H9 (cell line): ENCODE data around the gene CEP55. TPM values are rescaled to one million over a fixed set of nuclear protein-coding genes. Genes with fewer than 3 reads are reported as not detected.

Experiments
- DNase-seq: peaks from one replicate; pipeline ENCODE4 v3.0.0-alpha.2; 2017
- H2AFZ ChIP-seq: one replicate; pipeline ENCODE4 v1.6.1; 2013; ENCODE audit warnings: mild to moderate bottlenecking, low read length, control low read depth, moderate library complexity
- H2AK5ac ChIP-seq: 2 replicates; pipeline ENCODE4 v1.6.1; 2013; ENCODE audit warnings: low read length, control low read depth, mixed read lengths; ENCODE audit not compliant: insufficient read length
- H2BK120ac ChIP-seq: one replicate; pipeline ENCODE4 v1.6.1; 2013; ENCODE audit warnings: low read depth, mild to moderate bottlenecking, low read length, control low read depth, inconsistent platforms; ENCODE audit not compliant: poor library complexity, severe bottlenecking
- H2BK12ac ChIP-seq: 2 replicates; pipeline ENCODE4 v1.6.1; 2013; ENCODE audit warnings: low read length, control low read depth, mixed read lengths, low read depth; ENCODE audit not compliant: insufficient read length
- H2BK15ac ChIP-seq: 2 replicates; pipeline ENCODE4 v1.6.1; 2013; ENCODE audit warnings: low read depth, low read length, control low read depth
- H2BK20ac ChIP-seq: one replicate; pipeline ENCODE4 v1.6.1; 2013; ENCODE audit warnings: low read depth, mild to moderate bottlenecking, low read length, control low read depth, inconsistent platforms; ENCODE audit not compliant: poor library complexity, severe bottlenecking
- H2BK5ac ChIP-seq: 2 replicates; pipeline ENCODE4 v1.6.1; 2013; ENCODE audit warnings: low read length, control low read depth, mixed read lengths; ENCODE audit not compliant: insufficient read length
- H3K14ac ChIP-seq: 2 replicates; pipeline ENCODE4 v1.6.1; 2013; ENCODE audit warnings: low read length, control low read depth; ENCODE audit not compliant: insufficient read depth
- H3K18ac ChIP-seq: 2 replicates; pipeline ENCODE4 v1.6.1; 2013; ENCODE audit warnings: low read depth, mild to moderate bottlenecking, mixed read lengths, low read length, control low read depth; ENCODE audit not compliant: insufficient read length
- H3K23ac ChIP-seq: 2 replicates; pipeline ENCODE4 v1.6.1; 2013; ENCODE audit warnings: low read length, control low read depth, mixed read lengths, low read depth; ENCODE audit not compliant: insufficient read length
- H3K23me2 ChIP-seq: 2 replicates; pipeline ENCODE4 v1.6.1; 2013; ENCODE audit warnings: low read depth, mild to moderate bottlenecking, mixed read lengths, low read length, control low read depth; ENCODE audit not compliant: insufficient read length, poor library complexity, severe bottlenecking
- H3K27ac ChIP-seq: 2 replicates; pipeline ENCODE4 v1.5.1; 2013; ENCODE audit warnings: low read length, control low read depth, mixed read lengths, low read depth; ENCODE audit not compliant: insufficient read length
- H3K27me3 ChIP-seq: 2 replicates; pipeline ENCODE4 v1.6.1; 2013; ENCODE audit warnings: low read length, control low read depth, inconsistent platforms; ENCODE audit not compliant: insufficient read depth
- H3K4ac ChIP-seq: 2 replicates; pipeline ENCODE4 v1.6.1; 2013; ENCODE audit warnings: low read depth, mild to moderate bottlenecking, control low read depth, inconsistent platforms, low read length, moderate library complexity
- H3K4me1 ChIP-seq: 2 replicates; pipeline ENCODE4 v1.6.1; 2013; ENCODE audit warnings: low read length, control low read depth, inconsistent platforms; ENCODE audit not compliant: insufficient read depth
- H3K4me2 ChIP-seq: 2 replicates; pipeline ENCODE4 v1.6.1; 2013; ENCODE audit warnings: low read length, control low read depth, mixed read lengths; ENCODE audit not compliant: insufficient read length, insufficient read depth
- H3K56ac ChIP-seq: 2 replicates; pipeline ENCODE4 v1.6.1; 2013; ENCODE audit warnings: low read depth, mild to moderate bottlenecking, mixed read lengths, low read length, control low read depth; ENCODE audit not compliant: insufficient read length
- H3K79me1 ChIP-seq: 2 replicates; pipeline ENCODE4 v1.6.1; 2013; ENCODE audit warnings: low read depth, mild to moderate bottlenecking, moderate library complexity, low read length, control low read depth, inconsistent platforms; ENCODE audit not compliant: insufficient read depth, poor library complexity, severe bottlenecking
- H3K79me2 ChIP-seq: 2 replicates; pipeline ENCODE4 v1.6.1; 2013; ENCODE audit warnings: low read length, control low read depth, inconsistent platforms; ENCODE audit not compliant: insufficient read depth
- H3K9ac ChIP-seq: 2 replicates; pipeline ENCODE4 v1.6.1; 2013; ENCODE audit warnings: low read length, control low read depth, mixed read lengths; ENCODE audit not compliant: insufficient read length; ENCODE audit errors: extremely low read depth
- H3K9me3 ChIP-seq: one replicate; pipeline ENCODE4 v1.6.1; 2013; ENCODE audit warnings: low read depth, low read length, inconsistent platforms; ENCODE audit not compliant: control insufficient read depth
- H3T11ph ChIP-seq: one replicate; pipeline ENCODE4 v1.6.1; 2013; ENCODE audit warnings: mild to moderate bottlenecking, low read length, control low read depth, inconsistent platforms
- H4K20me1 ChIP-seq: one replicate; pipeline ENCODE4 v1.6.1; 2013; ENCODE audit not compliant: control insufficient read depth, insufficient read length, insufficient read depth
- H4K5ac ChIP-seq: 2 replicates; pipeline ENCODE4 v1.6.1; 2013; ENCODE audit warnings: low read depth, mild to moderate bottlenecking, mixed read lengths, low read length, control low read depth; ENCODE audit not compliant: insufficient read length
- H4K8ac ChIP-seq: replicated peaks from 2 replicates; pipeline ENCODE4 v1.6.1; 2013; ENCODE audit warnings: low read length, control low read depth, mixed read lengths, low read depth; ENCODE audit not compliant: insufficient read length
- H4K91ac ChIP-seq: 2 replicates; pipeline ENCODE4 v1.6.1; 2013; ENCODE audit warnings: low read depth, mild to moderate bottlenecking, moderate library complexity, mixed read lengths, low read length, control low read depth; ENCODE audit not compliant: insufficient read length
- H3K27ac Mint-ChIP-seq, 3 experiments: 2 replicates in 2 of 3; 3 replicates in 1 of 3; pipeline ENCODE4 v1.8.0; 2020 to 2021; ENCODE audit warnings: mixed read lengths in 3 of 3, mild to moderate bottlenecking in 1 of 3, moderate library complexity in 1 of 3
- H3K27me3 Mint-ChIP-seq: 2 replicates; pipeline ENCODE4 v1.8.0; 2021; ENCODE audit warnings: low read depth, mild to moderate bottlenecking, moderate library complexity, mixed read lengths
- H3K36me3 Mint-ChIP-seq, 3 experiments: 2 replicates in 2 of 3; 3 replicates in 1 of 3; pipeline ENCODE4 v1.8.0; 2020 to 2021; ENCODE audit warnings: low read depth in 3 of 3, mixed read lengths in 3 of 3; ENCODE audit not compliant: insufficient read depth in 1 of 3
- H3K4me1 Mint-ChIP-seq, 2 experiments: 2 replicates each; pipeline ENCODE4 v1.8.0; 2020; ENCODE audit warnings: mixed read lengths in 2 of 2
- H3K4me3 Mint-ChIP-seq, 2 experiments: 2 replicates in 1 of 2; 3 replicates in 1 of 2; pipeline ENCODE4 v1.8.0; 2020 to 2021; ENCODE audit warnings: mild to moderate bottlenecking in 2 of 2, mixed read lengths in 2 of 2, moderate library complexity in 1 of 2
- H3K9me3 Mint-ChIP-seq, 2 experiments: 2 replicates in 1 of 2; 3 replicates in 1 of 2; pipeline ENCODE4 v1.8.0; 2020; ENCODE audit warnings: mild to moderate bottlenecking in 2 of 2, mixed read lengths in 2 of 2, moderate library complexity in 1 of 2
- whole genome bisulfite sequencing: extraction: QIAGEN DNeasy Blood & Tissue Kit; methylation state at CpG from one replicate; pipeline ENCODE4 v1.1.7; 2013; ENCODE audit warnings: missing lambda C conversion rate, low lambda C conversion rate, mixed read lengths; ENCODE audit not compliant: insufficient read length; ENCODE audit errors: extremely low coverage; 5-methylcytosine and 5-hydroxymethylcytosine counted together
- total RNA-seq: library from RNA; stranded (reverse); gene quantifications from 2 replicates; pipeline ENCODE4 v1.2.1, GENCODE V29; 2021
- TF ChIP-seq, protein P1 (sequence below): fragments of 200-600 bp; sonication (generic); conservative IDR thresholded peaks from 3 replicates; pipeline ENCODE4 v1.8.0; 2021; ENCODE audit warnings: antibody characterized with exemption, mild to moderate bottlenecking

The CEP55 gene
- total RNA-seq, 1 experiment from 2014 or later: 17.8 TPM

- Histone ChIP-seq H3K4ac (no peak overlapping the region), H3K4me1 (peaks cover 2% of the 10 kb centered on the region), H4K20me1 (no peaks in the 10 kb centered on the region), H3K4me2 (no peak overlapping the region), H4K8ac (no peak overlapping the region), H3K9ac (no peak overlapping the region), H3K79me2 (no peaks in the 10 kb centered on the region), H2BK120ac (no peak overlapping the region), H3T11ph (no peak overlapping the region), H3K9me3 (no peaks in the 10 kb centered on the region), H3K14ac (no peak overlapping the region), H3K23me2 (no peaks in the 10 kb centered on the region), H3K56ac (no peak overlapping the region), H2BK5ac (no peak overlapping the region), H4K91ac (no peak overlapping the region), H2BK20ac (no peak overlapping the region), H3K18ac (no peak overlapping the region), H2BK12ac (no peak overlapping the region), H3K79me1 (no peaks in the 10 kb centered on the region), H2AK5ac (no peak overlapping the region), H3K27ac (no peak overlapping the region), H2BK15ac (no peak overlapping the region), H4K5ac (no peak overlapping the region), H3K23ac (no peak overlapping the region), H3K27me3 (no peaks in the 10 kb centered on the region), H2AFZ (no peak overlapping the region)
- no peak overlapping the region for H3K4me3 Mint-ChIP-seq
- H3K36me3 Mint-ChIP-seq: no peaks in the 10 kb centered on the region
- peaks cover 18 to 19% of the 10 kb centered on the region in 2 experiments for H3K4me1 Mint-ChIP-seq
- WGBS: no CpG with 5 or more reads among the region's 2 CpGs
- no peaks in the 10 kb centered on the region; a peak in 1 of 5 replicates for H3K9me3 Mint-ChIP-seq
- TF ChIP-seq, protein P1, sequence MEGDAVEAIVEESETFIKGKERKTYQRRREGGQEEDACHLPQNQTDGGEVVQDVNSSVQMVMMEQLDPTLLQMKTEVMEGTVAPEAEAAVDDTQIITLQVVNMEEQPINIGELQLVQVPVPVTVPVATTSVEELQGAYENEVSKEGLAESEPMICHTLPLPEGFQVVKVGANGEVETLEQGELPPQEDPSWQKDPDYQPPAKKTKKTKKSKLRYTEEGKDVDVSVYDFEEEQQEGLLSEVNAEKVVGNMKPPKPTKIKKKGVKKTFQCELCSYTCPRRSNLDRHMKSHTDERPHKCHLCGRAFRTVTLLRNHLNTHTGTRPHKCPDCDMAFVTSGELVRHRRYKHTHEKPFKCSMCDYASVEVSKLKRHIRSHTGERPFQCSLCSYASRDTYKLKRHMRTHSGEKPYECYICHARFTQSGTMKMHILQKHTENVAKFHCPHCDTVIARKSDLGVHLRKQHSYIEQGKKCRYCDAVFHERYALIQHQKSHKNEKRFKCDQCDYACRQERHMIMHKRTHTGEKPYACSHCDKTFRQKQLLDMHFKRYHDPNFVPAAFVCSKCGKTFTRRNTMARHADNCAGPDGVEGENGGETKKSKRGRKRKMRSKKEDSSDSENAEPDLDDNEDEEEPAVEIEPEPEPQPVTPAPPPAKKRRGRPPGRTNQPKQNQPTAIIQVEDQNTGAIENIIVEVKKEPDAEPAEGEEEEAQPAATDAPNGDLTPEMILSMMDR: no peak
- no peaks in the 10 kb centered on the region for H3K27me3 Mint-ChIP-seq
- no peak overlapping the region for H3K27ac Mint-ChIP-seq
- DNase-seq: no peak
These were observed 34.0 kb upstream of the CEP55 start for GRCh38 chr10:93462371-93462770.
